NCI-H526 treated with DMSO at 0.1 percent for 48 hours (cell line): Measurements from ENCODE around the gene PLK5.

ENCODE experiments used
- DNase-seq: peaks from one replicate; lab custom pipeline; 2025; lab: John Stamatoyannopoulos, UW

PLK5 gene

GRCh38 chr19:1577090-1577928 is 53.4 kb downstream of the PLK5 start:
- no peak for DNase-seq

GRCh38 chr19:1577929-1578618 is 54.2 kb downstream of the PLK5 start:
- DNase-seq = no peak

GRCh38 chr19:1579222-1579621 is 55.3 kb downstream of the PLK5 start:
- DNase-seq = no peak

DNA sequence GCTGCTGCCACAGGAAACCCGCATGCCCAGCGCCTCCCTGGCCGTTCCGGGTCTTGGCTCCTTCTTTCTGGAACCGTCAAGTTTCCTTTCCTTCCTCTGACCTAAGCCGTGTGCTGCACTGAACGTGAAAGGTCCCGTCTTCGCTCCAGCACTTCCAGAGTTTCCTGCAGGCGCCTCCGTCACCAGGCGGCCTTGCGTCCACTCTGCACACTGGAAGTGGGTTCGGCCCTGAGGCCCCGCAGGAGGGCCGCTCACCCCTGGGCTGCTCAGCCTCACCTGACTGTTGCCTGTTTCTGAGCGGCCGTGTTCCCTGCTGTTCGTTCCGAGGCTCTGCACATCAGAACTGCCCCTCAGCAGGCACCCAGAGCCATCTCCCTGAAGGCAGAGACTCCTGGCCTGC is 56.5 kb downstream of the PLK5 start:
- DNase-seq = no peak

GRCh38 chr19:1580957-1581356 is 57.1 kb downstream of the PLK5 start:
- DNase-seq = no peak

DNA sequence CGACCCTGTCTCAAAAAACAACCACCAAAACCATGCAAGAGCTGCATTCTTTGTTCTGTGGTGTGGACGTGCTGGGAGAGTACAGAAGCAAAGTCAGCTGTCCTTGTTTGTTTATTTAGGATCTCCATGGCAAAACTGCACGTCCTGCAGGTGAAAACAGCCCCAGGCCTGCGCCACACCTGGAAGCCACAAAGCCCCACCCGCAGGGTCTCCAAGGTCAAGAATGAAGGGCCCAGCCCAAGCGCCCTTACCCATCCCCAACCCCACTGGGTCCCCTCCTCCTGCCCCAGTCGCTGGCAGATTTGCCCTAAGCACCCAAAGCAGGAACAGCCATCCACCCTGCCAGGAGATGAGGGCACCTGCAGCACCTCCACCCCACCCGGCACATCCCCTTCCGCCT is 58.3 kb downstream of the PLK5 start:
- DNase-seq = no peak

DNA sequence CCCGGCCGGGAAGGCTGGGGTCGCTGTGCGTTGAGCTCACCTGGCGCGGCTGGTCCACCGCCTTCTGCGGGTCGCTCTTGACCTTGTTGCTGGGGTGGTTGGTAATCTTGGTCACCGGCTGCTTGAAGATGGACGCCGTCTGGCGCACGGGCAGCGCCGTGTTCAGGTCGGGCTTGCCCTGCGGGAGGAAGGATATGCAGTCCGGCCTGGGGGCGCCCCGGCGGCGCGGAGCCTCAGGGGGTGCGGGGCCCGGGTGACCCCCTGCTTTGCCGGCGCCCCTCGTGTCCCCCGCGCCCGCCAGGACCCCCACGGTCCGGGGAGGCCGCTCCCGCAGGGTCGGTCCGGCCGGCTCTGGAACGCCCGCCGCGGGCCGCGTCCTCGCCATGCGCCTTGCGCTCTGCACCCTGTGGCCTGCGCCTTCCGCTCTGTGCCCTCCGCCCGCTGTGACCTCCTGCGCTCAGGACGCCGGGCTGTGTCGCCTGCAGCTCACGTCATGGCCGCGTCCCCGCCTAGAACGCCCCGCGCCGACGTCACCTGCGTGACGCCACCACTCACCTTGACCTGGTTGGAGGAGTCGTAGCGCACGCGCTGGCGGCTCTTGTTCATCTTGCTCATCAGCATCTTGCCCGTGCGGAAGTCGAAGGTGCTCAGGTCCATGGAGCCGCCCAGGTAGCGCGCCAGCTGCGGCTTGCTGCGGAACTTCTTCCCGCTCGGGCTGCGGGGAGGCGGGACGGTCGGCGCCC is 60.8 kb downstream of the PLK5 start:
- no peak for DNase-seq

- DNase-seq = no peak
These were observed 61.3 kb downstream of the PLK5 start for GRCh38 chr19:1585243-1585580.
